DND-41 (cell line): ENCODE data around the gene UCK2.
"Not testable (repeated sequence)": the region's sequence is repeated elsewhere in the genome, so short reads cannot be mapped to it uniquely, and the experiment has no call there.

Experiments
- ATAC-seq: fragments of 200-7000 bp; cut with Tn5 transposase; 3 replicates; pipeline ENCODE4 v1.9.1; 2021; ENCODE audit warnings: low read depth; ENCODE audit not compliant: insufficient read depth
- DNase-seq: peaks from one replicate; pipeline ENCODE4 v3.0.0-alpha.2; 2020
- H2AFZ ChIP-seq: 2 replicates; pipeline ENCODE4 v1.6.0; 2012; ENCODE audit warnings: low read depth, low read length
- H3K27ac ChIP-seq: 2 replicates; pipeline ENCODE4 v1.5.1; 2012; ENCODE audit warnings: low read length, inconsistent platforms
- H3K27me3 ChIP-seq: fragments of 200-600 bp; sonication (generic); 2 replicates; pipeline ENCODE4 v1.6.0; 2012; ENCODE audit warnings: low read length, mild to moderate bottlenecking, inconsistent platforms; ENCODE audit not compliant: insufficient read depth, poor library complexity
- H3K36me3 ChIP-seq: 2 replicates; pipeline ENCODE4 v1.5.1; 2012; ENCODE audit warnings: low read length, inconsistent platforms; ENCODE audit not compliant: insufficient read depth
- H3K4me1 ChIP-seq: 2 replicates; pipeline ENCODE4 v1.5.1; 2012; ENCODE audit warnings: mild to moderate bottlenecking, low read length; ENCODE audit not compliant: insufficient read depth
- H3K4me2 ChIP-seq: 2 replicates; pipeline ENCODE4 v1.6.0; 2012; ENCODE audit warnings: mild to moderate bottlenecking, moderate library complexity, low read length, inconsistent platforms; ENCODE audit not compliant: insufficient read depth
- H3K4me3 ChIP-seq, 2 experiments: fragments of 200-600 bp in 1 of 2; shearing (Covaris generic) in 1 of 2; 2 replicates each; pipeline ENCODE4 v1.5.1; 2012 to 2016; ENCODE audit warnings: inconsistent platforms in 2 of 2, low read length in 2 of 2, mild to moderate bottlenecking in 2 of 2, low read depth in 1 of 2, moderate library complexity in 1 of 2
- H3K79me2 ChIP-seq: 2 replicates; pipeline ENCODE4 v1.6.0; 2012; ENCODE audit warnings: low read length, inconsistent platforms; ENCODE audit not compliant: insufficient read depth
- H3K9ac ChIP-seq: 2 replicates; pipeline ENCODE4 v1.6.0; 2012; ENCODE audit warnings: low read depth, mild to moderate bottlenecking, inconsistent platforms, low read length, moderate library complexity
- H3K9me3 ChIP-seq: 2 replicates; pipeline ENCODE4 v1.5.1; 2012; ENCODE audit warnings: low read length, moderate library complexity, mild to moderate bottlenecking, inconsistent platforms; ENCODE audit not compliant: insufficient read depth, severe bottlenecking
- H4K20me1 ChIP-seq: 2 replicates; pipeline ENCODE4 v1.6.0; 2012; ENCODE audit warnings: low read length; ENCODE audit not compliant: insufficient read depth
- EZH2 ChIP-seq: IDR thresholded peaks from 3 replicates; pipeline ENCODE4 v1.6.1; 2012; ENCODE audit warnings: borderline replicate concordance, low read depth, mild to moderate bottlenecking, moderate library complexity, low read length, inconsistent platforms; ENCODE audit not compliant: severe bottlenecking
- TF ChIP-seq, protein P1 (sequence below): IDR thresholded peaks from 2 replicates; pipeline ENCODE4 v1.5.1; 2012; ENCODE audit warnings: borderline replicate concordance, low read length, moderate library complexity, mild to moderate bottlenecking; ENCODE audit not compliant: poor library complexity, severe bottlenecking; ENCODE audit errors: extremely low read depth

The UCK2 gene

DNA sequence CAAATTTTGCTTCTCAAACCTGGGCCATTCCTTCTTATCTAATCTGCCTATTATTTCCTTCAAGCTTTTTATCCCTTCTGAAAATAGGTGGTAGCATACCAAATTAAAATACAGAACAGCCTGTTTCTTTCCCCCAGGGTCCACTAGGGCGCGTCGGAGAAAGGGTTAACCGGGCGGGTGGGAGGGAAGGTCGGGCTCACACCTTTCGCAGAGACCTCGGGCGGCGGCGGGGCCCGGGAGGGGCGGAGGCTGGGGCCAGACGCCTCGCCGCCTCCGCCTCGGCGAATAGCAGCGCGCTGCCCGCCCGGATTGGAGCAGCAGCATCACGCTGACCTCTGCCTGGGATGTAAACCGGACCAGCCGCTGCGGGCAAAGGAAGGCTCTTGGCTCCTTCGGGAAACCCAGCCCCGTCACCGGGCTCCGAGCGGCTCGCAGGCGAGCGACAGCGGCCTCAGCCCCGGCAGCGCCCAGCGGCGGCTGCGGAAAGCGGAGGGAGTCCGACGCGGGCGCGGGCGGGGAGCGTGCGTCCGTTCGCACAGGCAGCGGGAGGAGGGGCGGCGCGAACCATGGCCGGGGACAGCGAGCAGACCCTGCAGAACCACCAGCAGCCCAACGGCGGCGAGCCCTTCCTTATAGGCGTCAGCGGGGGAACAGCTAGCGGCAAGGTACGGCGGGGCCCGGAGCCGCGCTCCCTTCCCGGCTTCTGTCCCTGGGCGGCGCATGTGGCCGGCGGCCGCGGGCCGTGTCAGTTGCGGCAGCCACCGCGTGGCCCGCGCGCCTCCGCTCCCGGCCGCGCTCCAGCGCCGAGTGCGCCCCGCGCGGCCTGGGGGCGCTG is at the start of gene UCK2:
UCK2 (plus strand) TSS at position 347 of the 835 bp plus-strand sequence; CDS start at position 567, 220 bp downstream.
- H3K4me1 ChIP-seq, result peaks cover 43% of the 10 kb centered on the region
- H3K79me2 ChIP-seq, result peaks cover 52% of the 10 kb centered on the region
- no peak for TF ChIP-seq EZH2
- TF ChIP-seq, protein P1, sequence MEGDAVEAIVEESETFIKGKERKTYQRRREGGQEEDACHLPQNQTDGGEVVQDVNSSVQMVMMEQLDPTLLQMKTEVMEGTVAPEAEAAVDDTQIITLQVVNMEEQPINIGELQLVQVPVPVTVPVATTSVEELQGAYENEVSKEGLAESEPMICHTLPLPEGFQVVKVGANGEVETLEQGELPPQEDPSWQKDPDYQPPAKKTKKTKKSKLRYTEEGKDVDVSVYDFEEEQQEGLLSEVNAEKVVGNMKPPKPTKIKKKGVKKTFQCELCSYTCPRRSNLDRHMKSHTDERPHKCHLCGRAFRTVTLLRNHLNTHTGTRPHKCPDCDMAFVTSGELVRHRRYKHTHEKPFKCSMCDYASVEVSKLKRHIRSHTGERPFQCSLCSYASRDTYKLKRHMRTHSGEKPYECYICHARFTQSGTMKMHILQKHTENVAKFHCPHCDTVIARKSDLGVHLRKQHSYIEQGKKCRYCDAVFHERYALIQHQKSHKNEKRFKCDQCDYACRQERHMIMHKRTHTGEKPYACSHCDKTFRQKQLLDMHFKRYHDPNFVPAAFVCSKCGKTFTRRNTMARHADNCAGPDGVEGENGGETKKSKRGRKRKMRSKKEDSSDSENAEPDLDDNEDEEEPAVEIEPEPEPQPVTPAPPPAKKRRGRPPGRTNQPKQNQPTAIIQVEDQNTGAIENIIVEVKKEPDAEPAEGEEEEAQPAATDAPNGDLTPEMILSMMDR, result peak; percentile 44
- H3K9me3 ChIP-seq, result no peaks in the 10 kb centered on the region
- peak within 1 kb of the TSS; percentile 98 for H3K9ac ChIP-seq
- peaks cover 19% of the 10 kb centered on the region for H3K36me3 ChIP-seq
- DNase-seq, result peak; percentile 81
- H3K27ac ChIP-seq, result peak within 1 kb of the TSS; percentile 98
- peak; percentile 73 for ATAC-seq
- H2AFZ ChIP-seq, result peak within 1 kb of the TSS; percentile 70
- H3K4me3 ChIP-seq, result peak within 1 kb of the TSS; percentile 91 to 92
- peak within 1 kb of the TSS; percentile 86 for H3K4me2 ChIP-seq
- no peaks in the 10 kb centered on the region for H3K27me3 ChIP-seq
- peaks cover 25% of the 10 kb centered on the region; the same call in 1 of the 2 replicates for H4K20me1 ChIP-seq

GRCh38 chr1:165778197-165778596 is 49.2 kb upstream of the UCK2 start:
- not testable (repeated sequence) for H3K27ac ChIP-seq, H3K27me3 ChIP-seq, H4K20me1 ChIP-seq, ATAC-seq, H3K79me2 ChIP-seq, H3K4me3 ChIP-seq, H2AFZ ChIP-seq, DNase-seq, H3K36me3 ChIP-seq, H3K9me3 ChIP-seq, H3K9ac ChIP-seq, H3K4me1 ChIP-seq, H3K4me2 ChIP-seq

DNA sequence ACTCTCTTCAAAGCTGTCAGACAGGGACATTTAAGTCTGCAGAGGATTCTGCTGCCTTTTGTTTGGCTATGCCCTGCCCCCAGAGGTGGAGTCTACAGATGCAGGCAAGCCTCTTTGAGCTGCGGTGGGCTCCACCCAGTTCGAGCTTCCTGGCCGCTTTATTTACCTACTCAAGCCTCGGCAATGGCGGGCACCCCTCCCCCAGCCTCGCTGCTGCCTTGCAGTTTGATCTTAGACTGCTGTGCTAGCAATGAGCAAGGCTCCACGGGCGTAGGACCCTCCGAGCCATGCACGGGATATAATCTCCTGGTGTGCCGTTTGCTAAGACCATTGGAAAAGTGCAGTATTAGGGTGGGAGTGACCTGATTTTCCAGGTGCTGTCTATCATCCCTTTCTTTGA is 43.9 kb upstream of the UCK2 start:
- H3K27ac ChIP-seq, H3K9me3 ChIP-seq, H3K9ac ChIP-seq, H3K27me3 ChIP-seq, DNase-seq, H3K79me2 ChIP-seq, H3K4me1 ChIP-seq, H3K4me3 ChIP-seq, H3K4me2 ChIP-seq, H2AFZ ChIP-seq, H4K20me1 ChIP-seq, H3K36me3 ChIP-seq, ATAC-seq: not testable (repeated sequence)

DNA sequence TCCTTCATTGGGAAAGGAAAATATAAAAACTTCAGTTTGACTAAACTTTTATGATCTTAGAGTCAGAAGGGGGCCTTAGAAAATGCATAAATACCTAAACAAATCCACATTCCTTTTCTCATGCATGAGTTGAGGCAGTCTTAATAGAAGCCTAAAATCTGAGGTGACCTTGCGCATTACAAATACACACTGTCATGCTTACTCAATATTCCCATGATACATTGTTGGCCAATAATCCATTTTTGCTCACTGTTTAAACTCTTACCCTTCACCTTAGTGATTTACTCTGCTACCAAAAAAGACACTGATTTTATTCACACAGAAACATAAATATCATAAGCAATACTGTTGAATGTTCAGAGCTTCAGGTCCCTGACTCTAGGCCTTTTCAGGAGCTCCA is 39.7 kb upstream of the UCK2 start:
- TF ChIP-seq, protein P1, result no peak
- TF ChIP-seq EZH2, result no peak
- no peak overlapping the region for H3K4me2 ChIP-seq
- no peak overlapping the region for H3K9ac ChIP-seq
- H3K4me1 ChIP-seq, result no peaks in the 10 kb centered on the region
- no peaks in the 10 kb centered on the region for H3K79me2 ChIP-seq
- DNase-seq (no peak), ATAC-seq (no peak)
- H3K36me3 ChIP-seq, result no peaks in the 10 kb centered on the region
- H4K20me1 ChIP-seq, result no peaks in the 10 kb centered on the region
- peaks cover 6% of the 10 kb centered on the region for H3K9me3 ChIP-seq
- no peaks in the 10 kb centered on the region for H3K27me3 ChIP-seq
- H2AFZ ChIP-seq, result no peak overlapping the region
- no peak overlapping the region for H3K27ac ChIP-seq
- no peak overlapping the region for H3K4me3 ChIP-seq
